NCI-H460 (cell line): ENCODE data around the gene SEPTIN2. TPM values are rescaled to one million over a fixed set of nuclear protein-coding genes. Genes with fewer than 3 reads are reported as not detected.
"Not testable (repeated sequence)": the region's sequence is repeated elsewhere in the genome, so short reads cannot be mapped to it uniquely, and the experiment has no call there.

Experiments
- DNase-seq: peaks from one replicate; pipeline ENCODE4 v3.0.0-alpha.2; 2016; ENCODE audit warnings: low read depth; ENCODE audit errors: extremely low read depth
- total RNA-seq: library from RNA; depleted of rRNA; stranded (reverse); fragments of >200 nt; shearing (Covaris generic); gene quantifications from 2 replicates; pipeline ENCODE4 v1.2.3, GENCODE V29; 2014; rRNA removed

SEPTIN2 gene
- total RNA-seq, 1 experiment from 2014 or later: 405 TPM

- no peak for DNase-seq
Observed at GRCh38 chr2:241378816-241379215, 63.1 kb downstream of the SEPTIN2 start.

DNA sequence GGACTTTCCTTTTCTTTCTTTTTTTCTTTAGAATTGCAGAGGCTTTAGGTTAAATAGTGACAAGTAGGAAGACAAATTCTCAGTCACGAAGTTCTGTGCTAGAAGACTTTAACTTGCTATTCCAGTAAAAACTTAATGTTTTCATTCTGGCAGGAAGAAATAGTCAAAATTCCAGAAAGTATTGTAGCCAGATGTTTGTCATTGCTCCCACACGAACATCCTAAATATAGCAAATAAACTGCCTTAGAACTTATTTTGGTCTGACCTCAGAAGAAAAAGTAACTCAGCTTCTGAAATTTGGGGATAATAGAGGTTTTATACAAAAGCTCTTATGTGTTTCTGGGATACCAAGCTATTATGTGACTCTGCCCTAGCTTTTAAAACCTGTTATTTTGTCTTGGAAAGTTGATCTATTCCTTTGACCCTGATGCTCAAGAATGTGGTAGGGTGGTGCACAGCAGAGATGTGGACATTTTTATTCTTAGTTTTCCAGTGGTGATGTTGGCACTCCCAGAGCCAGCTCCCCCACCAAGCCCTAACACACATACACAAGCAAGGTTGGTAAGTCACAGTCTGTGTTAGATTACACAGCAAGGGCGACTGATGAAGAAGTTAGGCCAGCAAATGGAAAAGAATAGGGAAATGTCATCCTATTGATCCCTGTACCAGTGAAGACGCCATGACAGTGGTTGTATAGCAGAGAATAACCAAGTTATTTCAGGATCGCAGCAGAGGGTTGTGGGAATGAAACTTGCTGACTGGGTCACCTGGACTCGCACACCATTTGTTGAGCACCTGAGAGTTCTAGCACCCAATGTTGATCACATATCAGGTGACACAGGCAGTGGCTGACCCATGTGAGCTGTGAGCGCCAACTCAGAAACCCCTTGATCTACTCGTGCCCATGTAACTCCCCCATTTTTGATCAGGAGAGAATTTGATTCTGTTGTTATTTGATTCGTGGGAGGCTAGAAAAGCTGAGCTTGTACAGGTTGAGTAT, 64.1 kb downstream of the SEPTIN2 start:
- no peak for DNase-seq

DNA sequence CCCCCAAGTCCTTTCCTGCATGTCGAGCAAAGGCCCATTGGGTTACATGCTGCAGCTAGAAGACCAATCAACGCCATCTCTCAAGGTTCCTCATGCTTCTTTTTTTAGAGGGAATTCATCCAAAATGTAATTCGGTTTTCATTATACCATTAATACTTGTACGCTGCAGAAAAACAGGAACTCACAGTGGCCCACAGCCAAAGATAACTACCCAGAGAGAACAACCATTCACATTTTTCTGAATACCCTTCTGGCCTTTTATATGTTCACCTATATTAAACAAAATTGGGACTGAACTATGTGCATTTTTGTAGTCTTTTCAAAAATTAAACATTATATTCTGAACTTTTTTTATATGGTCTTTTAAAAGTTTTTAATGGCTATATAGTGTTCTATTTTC, 66.1 kb downstream of the SEPTIN2 start:
- DNase-seq: no peak

- not testable (repeated sequence) for DNase-seq
Observed at GRCh38 chr2:241385450-241385849, 69.7 kb downstream of the SEPTIN2 start.

DNA sequence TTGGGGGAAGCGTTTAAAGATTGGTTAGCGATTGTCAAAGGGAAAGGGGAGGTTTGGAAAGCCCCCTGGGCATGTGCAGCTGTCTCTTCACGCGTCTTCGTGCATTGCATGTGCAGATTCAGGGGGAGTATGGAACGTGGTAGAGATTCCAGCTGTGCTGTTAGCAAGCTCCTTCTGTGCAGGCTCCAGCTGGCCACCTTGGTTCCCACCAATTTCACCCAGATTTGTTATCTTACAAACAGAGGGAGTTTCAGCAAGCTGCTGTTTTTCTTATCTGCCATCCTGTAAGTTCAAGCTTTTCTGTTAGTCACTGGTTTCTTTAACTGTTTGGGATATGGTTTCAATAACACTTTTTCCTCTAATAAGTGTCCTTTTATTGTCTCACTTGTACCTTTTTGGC, 70.8 kb downstream of the SEPTIN2 start:
- DNase-seq: no peak

DNA sequence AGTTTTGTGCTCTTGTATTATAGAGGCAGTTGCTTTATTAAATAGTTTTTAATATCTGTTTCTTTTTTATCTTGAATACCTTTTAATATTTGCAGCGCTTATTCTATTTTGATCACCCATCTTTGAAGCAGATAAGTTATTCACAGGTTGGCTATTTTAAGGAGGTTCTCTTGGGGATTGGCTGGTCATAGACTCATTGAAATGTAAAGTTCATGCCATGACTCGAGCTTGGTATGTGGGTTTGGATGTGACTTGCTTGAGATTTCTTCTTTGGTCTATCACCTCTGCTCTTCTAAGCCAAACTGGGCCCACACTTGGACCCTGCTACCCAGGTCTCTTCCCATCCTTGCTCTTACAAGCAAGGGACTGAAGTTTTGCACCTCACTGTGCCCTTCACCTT, 74.0 kb downstream of the SEPTIN2 start:
- no peak for DNase-seq

DNA sequence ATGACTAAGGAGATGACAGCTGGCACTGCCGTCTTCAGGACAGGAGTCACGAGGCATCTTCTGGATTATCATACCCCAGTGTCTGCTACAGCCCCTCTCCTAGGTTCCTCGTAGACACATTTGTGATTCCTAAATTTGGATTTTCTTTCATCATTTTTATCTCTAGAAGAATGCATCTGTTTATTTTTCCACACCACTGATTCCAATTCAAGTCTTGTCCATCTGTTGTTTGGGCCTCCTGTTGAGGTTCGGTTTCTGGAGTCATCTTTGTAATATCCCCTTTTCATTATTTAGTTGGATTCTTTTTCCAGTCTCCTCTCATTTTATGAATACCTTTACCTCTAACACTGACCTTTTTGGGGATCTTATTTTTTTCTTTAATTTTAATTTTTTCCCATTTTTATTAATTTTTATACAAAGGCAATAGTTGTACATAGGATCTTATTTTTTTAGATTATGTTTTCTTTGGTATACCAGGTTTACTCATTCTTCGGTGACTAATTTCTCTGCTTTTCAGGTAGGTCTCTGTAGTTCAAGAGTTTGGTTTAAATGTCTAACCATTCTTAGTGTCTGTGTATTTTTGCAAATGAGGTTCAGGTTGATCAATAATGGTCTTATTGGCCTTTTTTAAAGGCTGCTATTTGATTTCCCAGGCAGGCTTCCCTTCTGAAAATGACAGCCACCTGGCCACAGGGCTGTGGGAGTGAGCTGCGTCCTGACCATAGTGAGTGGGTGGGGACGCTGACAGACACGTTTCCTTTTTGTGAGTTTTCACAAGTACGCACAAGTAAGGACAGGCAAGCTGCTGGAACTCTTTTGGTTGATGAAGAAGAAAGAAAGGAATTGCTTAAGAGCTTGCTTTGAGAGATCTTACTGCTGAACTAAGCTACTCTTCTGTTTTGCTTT, 74.8 kb downstream of the SEPTIN2 start:
- no peak for DNase-seq

DNA sequence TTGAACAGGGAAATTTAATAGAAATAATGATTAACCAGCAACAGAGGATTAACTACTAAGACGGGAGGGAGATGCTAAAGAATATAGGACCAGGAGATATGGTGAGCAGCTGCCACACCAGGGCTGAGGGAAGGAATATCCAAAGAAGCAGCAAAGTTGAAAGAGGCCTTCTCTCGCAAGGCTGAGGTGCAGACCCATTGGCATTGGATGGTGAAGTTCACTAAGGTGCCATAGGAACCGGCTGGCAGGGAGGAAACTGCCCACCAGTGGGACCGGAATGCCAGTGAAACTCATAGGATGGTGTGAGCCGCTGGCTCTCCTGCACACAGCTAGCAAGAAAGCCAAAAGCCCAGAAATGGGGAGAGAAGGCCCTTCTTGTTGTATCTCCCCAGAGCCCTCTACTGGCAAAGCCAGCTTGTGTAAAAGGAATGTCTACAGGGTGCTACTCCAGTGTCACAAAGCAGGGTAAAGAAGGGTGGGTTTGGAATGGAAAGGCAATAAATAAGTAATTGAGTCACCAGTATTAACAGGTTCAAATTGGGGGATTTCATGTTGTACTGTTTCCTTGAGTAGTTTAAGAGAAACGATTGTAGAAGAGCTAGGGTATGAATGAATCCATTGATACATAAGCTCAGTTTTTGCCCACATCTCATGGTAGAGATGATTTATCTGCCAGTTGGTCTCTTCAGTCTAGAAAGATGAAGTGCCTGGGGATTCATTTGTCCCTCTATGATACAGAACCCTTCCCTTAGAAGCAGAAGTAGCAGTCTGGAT, 76.4 kb downstream of the SEPTIN2 start:
- DNase-seq: peak; percentile 6

GRCh38 chr2:241392753-241393152, 77.0 kb downstream of the SEPTIN2 start:
- DNase-seq: not testable (repeated sequence)

GRCh38 chr2:241393524-241394196, 77.9 kb downstream of the SEPTIN2 start:
- no peak for DNase-seq

GRCh38 chr2:241396809-241397208, 81.1 kb downstream of the SEPTIN2 start:
- not testable (repeated sequence) for DNase-seq

GRCh38 chr2:241399941-241400922, 84.5 kb downstream of the SEPTIN2 start:
- no peak for DNase-seq

Other genes with a start within 250 kb of the SEPTIN2 start
- 20.2 and 36.9 TPM in 2 replicates for gene MTERF4, start 213.6 kb upstream of the SEPTIN2 start, total RNA-seq
- gene PASK, start 166.5 kb upstream of the SEPTIN2 start, total RNA-seq: 2.1 and 4.9 TPM in 2 replicates
- 59.9 and 74.1 TPM in 2 replicates for gene PPP1R7, start 165.5 kb upstream of the SEPTIN2 start, total RNA-seq
- 1.2 and 1.9 TPM in 2 replicates for gene ANO7, start 127.2 kb upstream of the SEPTIN2 start, total RNA-seq
- 603 and 606 TPM in 2 replicates for gene HDLBP, start 253 bp upstream of the SEPTIN2 start, total RNA-seq
- gene FARP2, start 40.4 kb downstream of the SEPTIN2 start, total RNA-seq: 29.2 and 30.4 TPM in 2 replicates
- gene STK25, start 192.7 kb downstream of the SEPTIN2 start, total RNA-seq: 108 and 128 TPM in 2 replicates
- 8.9 and 9.8 TPM in 2 replicates for gene BOK, start 242.8 kb downstream of the SEPTIN2 start, total RNA-seq